Retinal pigment epithelial cell (primary cell): Measurements from ENCODE around the gene XKR7.

Experiments used
- DNase-seq: peaks from one replicate; pipeline ENCODE4 v3.0.0-alpha.2; 2010; ENCODE audit warnings: low read depth
- H3K4me3 ChIP-seq: 2 replicates; pipeline ENCODE4 v1.5.1; 2011; ENCODE audit warnings: mild to moderate bottlenecking, low read length, control low read depth, moderate library complexity
- CTCF ChIP-seq: conservative IDR thresholded peaks from 2 replicates; pipeline ENCODE4 v1.5.1; 2011; ENCODE audit warnings: low read depth, low read length, control low read depth, inconsistent platforms

Gene XKR7

GRCh38 chr20:31968291-31969126 lies 558 bp downstream of the XKR7 start:
- peak overlapping the region; percentile 33 for H3K4me3 ChIP-seq
- no peak for TF ChIP-seq CTCF
- no peak for DNase-seq

- TF ChIP-seq CTCF = no peak
- no peak for DNase-seq
Measured at GRCh38 chr20:31969991-31970390, 2.0 kb downstream of the XKR7 start.

GRCh38 chr20:31972471-31973021 lies 4.6 kb downstream of the XKR7 start:
- no peak for DNase-seq
- H3K4me3 ChIP-seq = no peak overlapping the region
- TF ChIP-seq CTCF = no peak

More at GRCh38 chr20:31969991-31970390, 2.0 kb downstream of the XKR7 start:
- H3K4me3 ChIP-seq = no peak overlapping the region

- no peak for DNase-seq
- H3K4me3 ChIP-seq = no peak overlapping the region
- TF ChIP-seq CTCF = no peak
Measured at GRCh38 chr20:31974296-31974695, 6.3 kb downstream of the XKR7 start.

- no peak overlapping the region for H3K4me3 ChIP-seq
- no peak for TF ChIP-seq CTCF
- no peak for DNase-seq
Measured at GRCh38 chr20:31974951-31975487, 7.1 kb downstream of the XKR7 start.

- TF ChIP-seq CTCF = no peak
- no peak overlapping the region for H3K4me3 ChIP-seq
- DNase-seq = no peak
Measured at GRCh38 chr20:31975874-31976273, 7.9 kb downstream of the XKR7 start.
